IMR-90 (cell line): ENCODE measurements around the gene MEGF6. TPM values are rescaled to one million over a fixed set of nuclear protein-coding genes. Genes with fewer than 3 reads are reported as not detected.

Source experiments
- ATAC-seq: fragments of 200-7000 bp; cut with Tn5 transposase; 2 replicates; pipeline ENCODE4 v1.9.1; 2020; ENCODE audit warnings: low read depth, mild to moderate bottlenecking, moderate library complexity
- BruUV-seq: library from RNA; stranded (reverse); fragments of 400-500 nt; replicated peaks from 2 replicates; lab custom pipeline; 2021; lab: Mats Ljungman, UMichigan
- CTCF ChIA-PET: fragments of 300-600 bp; formaldehyde crosslinking; extraction: SDS; loops from one replicate; lab custom pipeline; 2021; ENCODE audit warnings: antibody characterized with exemption; lab: Yijun Ruan, JAX
- POLR2A ChIA-PET: fragments of 300-600 bp; sonication (Branson Sonifier 250); formaldehyde crosslinking; loops from one replicate; lab custom pipeline; 2022; ENCODE audit warnings: antibody characterized with exemption; ENCODE audit not compliant: unreplicated experiment; lab: Charles Lee
- DNase-seq: peaks from one replicate; pipeline ENCODE4 v3.0.0; 2013
- H2AFZ ChIP-seq: replicated peaks from 2 replicates; pipeline ENCODE3; 2013; ENCODE audit warnings: low read length, mild to moderate bottlenecking; ENCODE audit not compliant: poor library complexity
- H2AK5ac ChIP-seq: 2 replicates; pipeline ENCODE4 v1.6.1; 2013; ENCODE audit warnings: low read depth, low read length, inconsistent platforms
- H2AK9ac ChIP-seq: replicated peaks from 2 replicates; pipeline ENCODE3; 2013; ENCODE audit warnings: mild to moderate bottlenecking, low read depth, low read length, moderate library complexity; ENCODE audit not compliant: poor library complexity
- H2BK120ac ChIP-seq: 2 replicates; pipeline ENCODE4 v1.6.1; 2013; ENCODE audit warnings: low read depth, low read length, inconsistent platforms
- H2BK15ac ChIP-seq: 3 replicates; pipeline ENCODE4 v1.6.1; 2013; ENCODE audit warnings: low read depth, low read length, inconsistent platforms
- H2BK20ac ChIP-seq: 2 replicates; pipeline ENCODE4 v1.6.1; 2013; ENCODE audit warnings: low read depth, mild to moderate bottlenecking, inconsistent platforms, low read length, moderate library complexity
- H2BK5ac ChIP-seq: 2 replicates; pipeline ENCODE4 v1.6.1; 2013; ENCODE audit warnings: mild to moderate bottlenecking, low read depth, low read length, inconsistent platforms; ENCODE audit not compliant: poor library complexity, severe bottlenecking
- H3K14ac ChIP-seq: replicated peaks from 2 replicates; pipeline ENCODE4 v1.6.1; 2013; ENCODE audit warnings: low read depth, low read length, inconsistent platforms
- H3K18ac ChIP-seq: 2 replicates; pipeline ENCODE4 v1.6.1; 2013; ENCODE audit warnings: low read depth, low read length, control low read depth
- H3K23ac ChIP-seq: 2 replicates; pipeline ENCODE4 v1.6.1; 2013; ENCODE audit warnings: low read depth, low read length, inconsistent platforms
- H3K27ac ChIP-seq: 2 replicates; pipeline ENCODE4 v1.5.1; 2013; ENCODE audit warnings: mild to moderate bottlenecking, control low read depth, low read length; ENCODE audit not compliant: insufficient read depth
- H3K27me3 ChIP-seq: 2 replicates; pipeline ENCODE4 v1.6.1; 2013; ENCODE audit warnings: low read length; ENCODE audit not compliant: control insufficient read depth, insufficient read depth
- H3K36me3 ChIP-seq: 2 replicates; pipeline ENCODE4 v1.6.1; 2013; ENCODE audit warnings: low read length, mixed read lengths; ENCODE audit not compliant: control insufficient read depth, insufficient read depth
- H3K4ac ChIP-seq: 2 replicates; pipeline ENCODE4 v1.6.1; 2013; ENCODE audit warnings: low read depth, low read length, inconsistent platforms
- H3K4me1 ChIP-seq: 2 replicates; pipeline ENCODE4 v1.6.1; 2013; ENCODE audit warnings: low read length, mixed read lengths; ENCODE audit not compliant: control insufficient read depth, insufficient read depth
- H3K4me2 ChIP-seq: 2 replicates; pipeline ENCODE4 v1.6.1; 2013; ENCODE audit warnings: low read depth, mild to moderate bottlenecking, control low read depth, low read length, moderate library complexity
- H3K4me3 ChIP-seq: 2 replicates; pipeline ENCODE4 v1.5.1; 2013; ENCODE audit warnings: low read depth, mild to moderate bottlenecking, control low read depth, low read length, moderate library complexity; ENCODE audit not compliant: insufficient read depth
- H3K56ac ChIP-seq: 2 replicates; pipeline ENCODE4 v1.6.1; 2013; ENCODE audit warnings: low read length, inconsistent platforms; ENCODE audit not compliant: insufficient read depth; ENCODE audit errors: extremely low read depth
- H3K79me1 ChIP-seq, 2 experiments: 2 replicates each; pipeline ENCODE4 v1.6.1; 2013; ENCODE audit warnings: low read length in 2 of 2, inconsistent platforms in 1 of 2, low read depth in 1 of 2
- H3K9ac ChIP-seq: 2 replicates; pipeline ENCODE4 v1.6.1; 2013; ENCODE audit warnings: low read depth, low read length, control low read depth
- H3K9me1 ChIP-seq: 2 replicates; pipeline ENCODE4 v1.6.1; 2013; ENCODE audit warnings: low read length, inconsistent platforms; ENCODE audit not compliant: insufficient read depth
- H3K9me3 ChIP-seq: 2 replicates; pipeline ENCODE4 v1.6.1; 2013; ENCODE audit warnings: low read length; ENCODE audit not compliant: control insufficient read depth, insufficient read depth
- H4K20me1 ChIP-seq: 2 replicates; pipeline ENCODE4 v1.6.1; 2013; ENCODE audit warnings: low read length, inconsistent platforms; ENCODE audit not compliant: insufficient read depth
- H4K5ac ChIP-seq: 2 replicates; pipeline ENCODE4 v1.6.1; 2013; ENCODE audit warnings: mild to moderate bottlenecking, low read depth, low read length, control low read depth
- H4K8ac ChIP-seq, 2 experiments: 2 replicates each; pipeline ENCODE4 v1.6.1; 2013; ENCODE audit warnings: low read depth in 2 of 2, low read length in 2 of 2, control low read depth in 1 of 2, inconsistent platforms in 1 of 2
- H4K91ac ChIP-seq: 2 replicates; pipeline ENCODE4 v1.6.1; 2013; ENCODE audit warnings: low read depth, low read length, inconsistent platforms; ENCODE audit not compliant: insufficient read depth
- BHLHE40 ChIP-seq: fragments of 150-350 bp; IDR thresholded peaks from 2 replicates; pipeline ENCODE4 v1.6.1; 2016; ENCODE audit warnings: mild to moderate bottlenecking, low read depth, low read length
- CEBPB ChIP-seq: IDR thresholded peaks from 2 replicates; pipeline ENCODE4 v1.6.1; 2012; ENCODE audit warnings: low read depth, low read length, improper control_type of control experiment
- CHD1 ChIP-seq: IDR thresholded peaks from 2 replicates; pipeline ENCODE4 v1.6.1; 2012; ENCODE audit warnings: low read depth, low read length, improper control_type of control experiment
- CTCF ChIP-seq: conservative IDR thresholded peaks from 2 replicates; pipeline ENCODE4 v1.5.1; 2012; ENCODE audit warnings: mild to moderate bottlenecking, low read depth, low read length, improper control_type of control experiment
- ELK1 ChIP-seq: fragments of 150-350 bp; IDR thresholded peaks from 2 replicates; pipeline ENCODE4 v1.6.1; 2016; ENCODE audit warnings: low read depth, mild to moderate bottlenecking, low read length, moderate library complexity, borderline replicate concordance
- FOS ChIP-seq: fragments of 150-350 bp; IDR thresholded peaks from 2 replicates; pipeline ENCODE4 v1.6.1; 2016; ENCODE audit warnings: low read depth, low read length
- MAFK ChIP-seq: IDR thresholded peaks from 2 replicates; pipeline ENCODE4 v1.6.1; 2012; ENCODE audit warnings: low read depth, low read length, improper control_type of control experiment
- MAZ ChIP-seq: IDR thresholded peaks from 2 replicates; pipeline ENCODE4 v1.6.1; 2012; ENCODE audit warnings: low read depth, mild to moderate bottlenecking, low read length, improper control_type of control experiment, moderate library complexity, borderline replicate concordance
- MXI1 ChIP-seq: IDR thresholded peaks from 2 replicates; pipeline ENCODE4 v1.6.1; 2012; ENCODE audit warnings: low read depth, mild to moderate bottlenecking, low read length, moderate library complexity, borderline replicate concordance
- NFE2L2 ChIP-seq: fragments of 150-350 bp; IDR thresholded peaks from 2 replicates; pipeline ENCODE4 v1.6.1; 2016; ENCODE audit warnings: low read depth, mild to moderate bottlenecking, low read length
- POLR2A ChIP-seq: IDR thresholded peaks from 2 replicates; pipeline ENCODE4 v1.6.1; 2012; ENCODE audit warnings: mild to moderate bottlenecking, low read depth, low read length
- RAD21 ChIP-seq: IDR thresholded peaks from 2 replicates; pipeline ENCODE4 v1.6.1; 2012; ENCODE audit warnings: low read length, improper control_type of control experiment
- RCOR1 ChIP-seq: IDR thresholded peaks from 2 replicates; pipeline ENCODE4 v1.6.1; 2012; ENCODE audit warnings: mild to moderate bottlenecking, low read length, improper control_type of control experiment; ENCODE audit not compliant: insufficient replicate concordance
- RFX5 ChIP-seq: IDR thresholded peaks from 2 replicates; pipeline ENCODE4 v1.8.0; 2012; ENCODE audit warnings: low read depth, mild to moderate bottlenecking, low read length, moderate library complexity
- USF2 ChIP-seq: fragments of 150-350 bp; IDR thresholded peaks from 2 replicates; pipeline ENCODE4 v1.6.1; 2017; ENCODE audit warnings: mild to moderate bottlenecking, antibody characterized with exemption, low read length, low read depth
- WGBS, 2 experiments: methylation state at CpG; one replicate each; pipeline versions ENCODE4 v1.1.5 to v1.1.7; 2013; ENCODE audit warnings: missing lambda C conversion rate in 2 of 2; ENCODE audit not compliant: insufficient read length in 1 of 2; ENCODE audit errors: extremely low coverage in 2 of 2; 5-methylcytosine and 5-hydroxymethylcytosine counted together
- dilution Hi-C: fragments of 300-500 bp; cut with HindIII; formaldehyde crosslinking; loops from one replicate; pipeline ENCODE4 v1.14.3; 2018; ENCODE audit warnings: low sequenced_read_pairs; ENCODE audit not compliant: unreplicated experiment
- in situ Hi-C: fragments of 300-500 bp; cut with MboI; formaldehyde crosslinking; loops from 3 replicates; pipeline ENCODE4 v1.14.3; 2019; ENCODE audit warnings: low sequenced_read_pairs, inconsistent platforms, mixed read lengths
- intact Hi-C: fragments of 100-400 bp; cut with micrococcal nuclease; formaldehyde crosslinking; loops from 2 replicates; pipeline ENCODE4 v1.10.0; 2022
- polyA plus RNA-seq, 3 experiments: library from polyadenylated mRNA; depleted of rRNA; stranded (reverse); fragments of >200 nt; gene quantifications; 2 replicates each; pipeline ENCODE4 v1.2.3, GENCODE V29; 2012; ENCODE audit warnings: low replicate concordance in 1 of 3
- total RNA-seq: library from RNA; depleted of rRNA; stranded (reverse); fragments of >200 nt; gene quantifications from 2 replicates; pipeline ENCODE4 v1.2.3, GENCODE V29; 2012

Gene MEGF6
- total and polyA plus RNA-seq, 2 of the 4 experiments (the other 2 are of a cell fraction): 0.72 to 4.1 TPM

- peaks cover 7% of the 10 kb centered on the region for H3K27me3 ChIP-seq
- H3K18ac ChIP-seq: no peak overlapping the region
- H4K91ac ChIP-seq: no peak overlapping the region
- no TSS peak for BruUV-seq
- no peak overlapping the region for H2AK9ac ChIP-seq
- no peak overlapping the region for H4K5ac ChIP-seq
- ATAC-seq (no peak), DNase-seq (no peak)
- in situ Hi-C loops (no loop called here), intact Hi-C loops (no loop called here), dilution Hi-C loops (no loop called here)
- H3K27ac ChIP-seq: no peak overlapping the region
- H2BK120ac ChIP-seq: no peak overlapping the region
- H3K4ac ChIP-seq: no peak overlapping the region
- TF ChIP-seq USF2 (no peak), CEBPB (no peak), MXI1 (no peak), NFE2L2 (no peak), RFX5 (no peak), RAD21 (no peak), MAZ (no peak), CHD1 (no peak), POLR2A (no peak), MAFK (no peak), FOS (no peak), BHLHE40 (no peak), ELK1 (no peak), CTCF (no peak), RCOR1 (no peak)
- H3K4me2 ChIP-seq: no peak overlapping the region
- no peak overlapping the region for H3K9ac ChIP-seq
- CTCF ChIA-PET: no interaction called here
- no peak overlapping the region for H2AK5ac ChIP-seq
- peak overlapping the region; percentile 58 for H2AFZ ChIP-seq
- WGBS, 2 experiments: 100% methylated on average over 2 of the region's 35 CpGs; no CpG with 5 or more reads in 1 of the 2 experiments
- H4K8ac ChIP-seq: no peak overlapping the region
- no peak overlapping the region for H2BK5ac ChIP-seq
- no peak overlapping the region for H3K56ac ChIP-seq
- no peaks in the 10 kb centered on the region; the same call in 1 of the 2 replicates for H4K20me1 ChIP-seq
- no peak overlapping the region for H3K4me3 ChIP-seq
- no peak overlapping the region for H3K23ac ChIP-seq
- H3K4me1 ChIP-seq: peaks cover 6% of the 10 kb centered on the region
- no peaks in the 10 kb centered on the region for H3K36me3 ChIP-seq
- H3K9me3 ChIP-seq: no peaks in the 10 kb centered on the region
- no peak overlapping the region for H3K14ac ChIP-seq
- no peak overlapping the region for H2BK20ac ChIP-seq
- H2BK15ac ChIP-seq: no peak overlapping the region
- no peaks in the 10 kb centered on the region for H3K79me1 ChIP-seq
- H3K9me1 ChIP-seq: no peaks in the 10 kb centered on the region
- POLR2A ChIA-PET: no interaction called here
Measured at GRCh38 chr1:3467096-3468036, 143.9 kb downstream of the MEGF6 start.
